CD4-positive, alpha-beta T cell treated with Interleukin-10 for 1 hour (primary cell): ENCODE data around the gene AGRN.
"Not testable (repeated sequence)": the region's sequence is repeated elsewhere in the genome, so short reads cannot be mapped to it uniquely, and the experiment has no call there.

ENCODE experiments used
- DNase-seq: peaks from one replicate; pipeline ENCODE4 v3.0.0-alpha.2; 2020

AGRN gene

DNA sequence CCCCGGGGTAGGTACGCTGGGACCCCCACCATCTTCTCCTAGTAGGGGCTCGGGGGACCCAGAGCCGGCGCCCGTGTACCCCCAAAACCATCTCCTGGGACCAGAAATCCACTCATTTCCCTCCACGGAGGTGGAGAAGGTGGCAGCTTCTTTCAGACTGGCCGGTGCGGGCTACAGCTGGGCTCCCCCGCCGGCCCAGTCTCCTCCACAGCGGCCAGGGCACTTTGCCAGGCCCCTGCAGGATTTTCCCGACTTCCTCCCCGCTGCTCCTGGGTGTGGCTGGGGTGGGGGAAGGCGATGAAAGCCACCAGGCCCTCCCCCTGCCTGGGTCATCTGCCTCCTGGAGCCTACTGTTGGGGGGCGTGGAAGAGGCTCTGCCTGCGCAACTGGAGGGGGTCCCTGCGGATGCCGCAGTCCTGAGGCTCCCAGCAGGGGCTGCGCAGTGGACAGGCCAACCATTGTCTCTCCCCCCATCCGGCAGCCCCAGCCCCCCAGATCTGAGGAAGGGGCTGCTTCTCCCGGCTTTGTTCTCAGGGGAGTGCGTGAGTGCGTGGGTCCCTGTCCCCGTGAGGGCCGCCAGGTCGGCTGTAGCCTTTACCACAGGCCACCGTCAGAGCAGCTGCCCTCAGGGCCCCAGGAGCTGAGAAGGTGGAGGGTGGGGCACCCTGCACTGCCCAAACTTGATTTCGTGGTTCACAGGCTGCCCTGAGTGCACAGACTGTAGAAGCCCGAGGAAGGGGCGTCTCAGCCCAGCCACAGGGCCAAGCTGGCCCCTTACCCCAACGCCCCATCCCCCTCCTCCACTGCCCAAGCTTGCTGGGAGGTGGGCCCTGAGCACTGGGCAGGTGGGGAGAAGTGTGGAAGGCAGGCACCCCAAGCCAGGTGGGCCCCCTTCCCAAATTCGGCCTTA lies 1.3 kb downstream of the AGRN start:
- DNase-seq = no peak

DNA sequence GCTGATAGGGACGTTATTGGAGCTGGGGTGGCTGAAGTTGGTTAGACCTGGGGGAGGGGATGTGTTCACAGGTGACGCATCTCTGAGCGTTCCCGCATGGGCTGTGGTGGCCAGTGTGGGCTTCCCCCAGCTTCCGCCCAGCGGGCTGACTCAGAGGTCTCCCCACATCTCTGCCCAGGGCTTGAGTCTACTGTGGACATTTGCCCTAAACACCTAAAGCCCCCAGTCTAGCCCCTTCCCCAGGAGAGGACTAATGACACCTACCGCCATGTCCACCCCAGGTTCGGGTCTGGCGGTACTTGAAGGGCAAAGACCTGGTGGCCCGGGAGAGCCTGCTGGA lies 2.0 kb downstream of the AGRN start:
- DNase-seq = no peak

DNA sequence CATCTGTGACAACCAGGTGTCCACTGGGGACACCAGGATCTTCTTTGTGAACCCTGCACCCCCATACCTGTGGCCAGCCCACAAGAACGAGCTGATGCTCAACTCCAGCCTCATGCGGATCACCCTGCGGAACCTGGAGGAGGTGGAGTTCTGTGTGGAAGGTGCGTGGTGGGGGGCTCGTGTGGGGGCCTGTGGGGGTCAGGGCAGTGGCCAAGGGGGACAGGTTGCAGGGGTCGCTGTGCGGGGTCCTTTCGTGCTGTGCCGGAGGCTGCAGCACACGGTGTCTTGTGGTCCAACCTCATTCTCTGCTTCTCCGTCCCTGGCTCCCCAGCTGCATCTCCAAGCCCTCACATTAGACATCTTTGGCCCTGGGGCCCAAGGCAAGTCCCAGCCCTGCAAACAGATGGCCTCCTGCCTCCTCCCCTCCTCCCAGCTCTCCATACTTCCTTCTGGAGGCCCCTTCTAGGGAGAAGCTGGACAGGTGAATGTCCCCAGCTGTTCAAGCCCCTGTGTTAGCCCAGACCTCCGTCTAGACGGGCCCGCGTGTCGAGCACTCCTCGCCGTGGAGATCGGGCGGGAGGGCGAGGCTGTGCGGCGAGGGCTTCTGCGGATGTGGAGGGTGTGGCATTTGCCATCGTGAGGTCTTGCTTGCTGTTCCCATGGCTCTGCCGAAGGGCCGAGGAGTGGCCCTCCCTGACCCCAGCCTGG lies 2.5 kb downstream of the AGRN start:
- no peak for DNase-seq

DNA sequence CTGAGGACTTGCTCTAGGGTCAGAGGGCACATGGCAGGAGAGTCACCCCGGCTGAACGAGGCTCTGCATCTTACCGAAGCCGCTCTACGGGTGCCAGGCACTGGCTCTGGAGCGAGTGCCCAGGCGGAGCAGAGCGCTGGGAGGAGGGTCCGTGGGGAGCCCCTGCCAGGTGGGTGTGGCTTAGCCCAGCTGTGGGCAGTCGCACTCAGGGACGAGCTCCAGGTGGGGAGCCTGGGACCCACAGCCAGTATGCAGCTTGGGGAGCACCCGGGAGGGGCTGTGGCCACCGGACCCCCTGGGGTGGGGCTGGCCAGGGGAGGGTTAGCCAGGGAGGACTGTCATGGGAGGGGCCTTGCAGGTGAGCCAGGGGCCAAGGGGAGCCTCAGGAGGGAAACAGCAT lies 3.8 kb downstream of the AGRN start:
- DNase-seq = no peak

DNA sequence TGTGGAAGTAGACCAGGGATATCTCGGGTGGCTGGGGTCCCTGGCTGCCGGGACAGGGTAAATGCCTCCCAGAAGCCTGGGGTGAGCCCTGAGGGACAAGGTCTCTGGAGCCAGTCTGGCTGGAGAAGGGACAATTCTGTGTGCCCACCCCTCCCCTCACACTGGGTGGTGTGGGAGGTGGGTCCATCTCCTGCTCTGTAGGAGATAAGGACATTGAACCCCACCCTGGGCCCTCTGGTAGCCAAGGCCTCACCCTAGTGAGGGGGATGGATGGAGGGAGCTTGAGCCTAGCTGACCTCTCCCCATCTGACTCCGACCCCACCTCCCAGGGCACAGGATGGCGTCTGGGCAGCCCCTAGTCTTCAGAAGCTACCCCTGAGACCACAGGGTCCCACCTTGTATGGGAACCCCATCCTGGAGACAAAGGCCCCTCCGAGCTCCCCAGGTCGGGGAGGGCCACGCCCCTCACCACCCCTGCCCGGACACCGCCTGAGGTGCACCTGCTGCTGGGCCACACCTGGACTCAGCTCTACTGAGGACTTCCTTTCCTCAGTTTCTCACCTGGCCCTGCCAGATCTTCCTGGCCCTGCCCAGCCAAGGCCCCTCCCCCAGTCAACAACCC lies 4.3 kb downstream of the AGRN start:
- DNase-seq = no peak

DNA sequence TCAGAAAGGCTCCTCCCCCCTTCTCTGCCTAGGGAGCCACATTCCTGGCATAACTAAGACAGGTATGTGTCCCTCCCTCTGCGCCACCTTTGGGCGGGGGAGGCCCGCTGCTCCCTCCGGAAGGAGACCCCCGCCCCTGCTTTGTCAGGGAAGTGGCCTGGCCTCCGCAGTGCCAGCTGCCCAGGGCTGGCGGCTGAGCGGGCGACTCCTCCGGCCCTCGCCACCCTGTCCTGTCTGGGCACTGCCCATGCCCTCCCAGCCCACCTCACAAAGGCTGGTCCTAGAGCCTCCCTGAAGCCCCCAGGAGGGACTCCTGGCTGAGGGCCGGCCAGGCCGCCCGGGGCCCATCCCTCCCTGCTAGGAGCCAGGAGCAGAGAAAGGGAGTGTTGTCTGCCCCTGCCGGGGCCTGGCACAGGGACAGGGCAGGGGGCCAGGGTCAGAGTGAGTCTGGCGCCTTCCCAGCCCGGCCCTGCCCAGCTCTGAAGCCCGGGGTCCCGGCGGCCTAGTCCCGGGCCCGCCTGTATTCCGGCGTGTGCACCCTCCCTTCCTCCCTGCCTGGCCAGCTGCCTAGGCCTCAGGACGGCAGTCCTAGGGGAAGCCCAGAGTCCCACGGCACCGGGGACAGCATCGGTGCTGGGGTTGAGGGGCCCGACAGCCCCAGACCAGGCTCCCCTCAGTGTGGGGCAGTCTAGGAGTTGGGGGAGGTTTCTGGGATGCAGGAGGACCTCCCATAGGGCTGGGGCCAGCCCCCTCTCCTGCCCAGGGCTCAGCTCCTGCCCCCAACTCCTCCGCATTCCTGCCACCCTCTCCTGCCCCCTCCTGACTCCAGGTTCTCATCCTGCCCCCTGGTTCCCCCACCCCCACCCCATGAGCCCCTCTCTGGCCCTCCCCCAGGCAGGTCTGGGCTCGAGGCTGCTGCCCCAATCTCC lies 5.1 kb downstream of the AGRN start:
- no peak for DNase-seq

DNA sequence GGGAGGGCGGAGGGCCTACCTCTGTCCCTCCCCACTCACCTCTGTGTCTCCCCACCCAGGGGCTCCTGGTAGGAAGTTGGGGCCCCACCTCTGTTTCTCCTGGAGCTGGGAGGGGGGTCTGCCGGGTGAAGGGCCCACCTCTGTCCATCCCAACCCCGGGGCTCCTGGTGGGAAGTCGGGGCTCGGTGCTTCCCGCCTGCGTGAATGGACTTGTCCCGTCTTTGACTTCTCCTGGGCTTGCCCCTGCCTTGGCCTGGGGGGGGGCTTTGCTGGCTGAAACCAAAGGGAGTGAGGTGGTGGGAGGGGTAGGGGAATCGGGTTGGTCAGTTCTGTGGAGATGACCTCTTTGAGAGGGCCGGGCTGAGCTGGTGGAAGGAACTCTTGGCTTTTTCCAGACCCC lies 5.8 kb downstream of the AGRN start:
- no peak for DNase-seq

DNA sequence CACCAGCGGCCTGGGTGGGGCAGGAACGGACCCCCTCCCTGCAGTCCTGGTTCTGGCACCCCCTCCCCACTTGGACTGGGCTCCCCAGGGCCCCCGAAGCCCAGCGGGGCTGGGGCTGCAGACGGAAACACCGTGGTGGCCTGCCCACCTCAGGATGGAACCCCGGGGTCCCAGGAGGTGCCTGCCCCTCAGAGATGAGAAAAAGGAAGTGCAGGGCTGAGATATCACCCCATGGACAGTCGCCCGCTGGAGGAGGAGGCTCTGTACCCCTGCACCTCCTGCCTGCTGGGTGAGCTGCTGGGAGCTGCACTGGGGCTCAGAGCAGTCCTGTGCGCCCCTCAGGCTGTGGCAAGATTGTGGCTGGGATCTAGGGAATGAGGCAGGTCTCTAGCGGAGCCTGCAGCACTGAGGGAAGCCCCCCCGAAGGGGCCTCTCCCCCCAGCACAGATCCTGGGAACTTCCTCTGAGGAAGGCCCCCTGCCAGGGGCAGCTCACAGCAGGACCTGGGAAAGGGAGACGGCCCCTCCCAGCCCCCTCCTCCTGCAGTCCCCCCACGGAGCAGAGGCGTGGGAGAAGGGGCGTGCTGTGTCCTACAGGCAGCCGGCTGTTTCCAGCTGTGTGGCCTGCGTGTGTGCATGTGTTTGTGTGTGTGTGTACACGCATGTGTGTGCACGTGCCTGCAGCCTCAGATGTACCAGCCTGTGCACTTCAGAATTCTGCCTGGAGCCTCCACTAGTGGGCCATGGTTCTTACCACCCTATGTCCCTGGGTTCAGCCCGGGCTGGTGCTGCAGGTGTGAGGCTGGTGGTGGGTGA lies 6.9 kb downstream of the AGRN start:
- DNase-seq = no peak

DNA sequence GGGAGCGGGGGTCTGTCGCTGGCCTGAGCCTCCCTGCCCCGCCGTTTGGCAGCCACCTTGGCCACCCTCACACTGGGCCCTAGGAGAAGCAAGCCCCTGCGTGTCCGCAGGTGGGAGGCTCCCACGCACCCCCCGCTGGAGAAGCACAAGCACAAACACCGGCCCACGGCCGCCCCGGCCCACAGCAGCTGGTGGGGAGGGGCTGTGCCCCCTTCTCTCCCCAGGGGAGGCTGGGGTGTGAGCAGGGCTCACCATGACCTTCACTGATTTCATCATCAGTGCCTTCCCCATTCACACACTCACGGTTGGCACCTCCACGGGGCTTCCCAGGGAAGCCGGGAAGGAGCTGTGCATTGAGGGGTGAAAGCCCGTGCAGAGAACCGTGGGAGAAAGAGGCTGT lies 7.9 kb downstream of the AGRN start:
- DNase-seq = no peak

DNA sequence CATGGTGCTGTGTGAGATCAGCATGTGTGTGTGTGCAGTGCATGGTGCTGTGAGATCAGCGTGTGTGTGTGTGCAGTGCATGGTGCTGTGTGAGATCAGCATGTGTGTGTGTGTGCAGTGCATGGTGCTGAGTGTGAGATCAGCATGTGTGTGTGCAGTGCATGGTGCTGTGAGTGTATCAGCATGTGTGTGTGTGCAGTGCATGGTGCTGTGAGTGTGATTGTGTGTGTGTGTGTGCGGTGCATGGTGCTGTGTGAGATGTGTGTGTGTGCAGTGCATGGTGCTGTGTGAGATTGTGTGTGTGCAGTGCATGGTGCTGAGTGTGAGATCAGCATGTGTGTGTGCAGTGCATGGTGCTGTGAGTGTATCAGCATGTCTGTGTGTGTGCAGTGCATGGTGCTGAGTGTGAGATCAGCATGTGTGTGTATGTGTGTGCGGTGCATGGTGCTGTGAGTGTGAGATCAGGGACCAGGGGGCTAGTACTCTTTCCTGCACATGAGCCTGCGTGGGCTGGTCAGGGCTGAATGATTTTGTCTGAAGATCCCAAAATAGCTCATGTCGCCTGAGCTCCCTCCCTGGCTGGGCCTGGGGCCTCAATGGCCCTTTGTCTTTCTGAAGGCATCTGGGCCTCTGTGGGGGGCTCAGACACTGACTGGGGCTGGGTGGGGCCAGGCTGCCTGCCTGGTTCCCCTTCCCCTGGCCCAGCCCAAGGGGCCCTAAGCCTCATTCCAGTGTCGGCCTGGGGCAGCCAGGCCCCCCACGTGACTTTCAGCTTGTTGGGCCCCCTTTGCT lies 11.1 kb downstream of the AGRN start:
- DNase-seq = not testable (repeated sequence)

DNA sequence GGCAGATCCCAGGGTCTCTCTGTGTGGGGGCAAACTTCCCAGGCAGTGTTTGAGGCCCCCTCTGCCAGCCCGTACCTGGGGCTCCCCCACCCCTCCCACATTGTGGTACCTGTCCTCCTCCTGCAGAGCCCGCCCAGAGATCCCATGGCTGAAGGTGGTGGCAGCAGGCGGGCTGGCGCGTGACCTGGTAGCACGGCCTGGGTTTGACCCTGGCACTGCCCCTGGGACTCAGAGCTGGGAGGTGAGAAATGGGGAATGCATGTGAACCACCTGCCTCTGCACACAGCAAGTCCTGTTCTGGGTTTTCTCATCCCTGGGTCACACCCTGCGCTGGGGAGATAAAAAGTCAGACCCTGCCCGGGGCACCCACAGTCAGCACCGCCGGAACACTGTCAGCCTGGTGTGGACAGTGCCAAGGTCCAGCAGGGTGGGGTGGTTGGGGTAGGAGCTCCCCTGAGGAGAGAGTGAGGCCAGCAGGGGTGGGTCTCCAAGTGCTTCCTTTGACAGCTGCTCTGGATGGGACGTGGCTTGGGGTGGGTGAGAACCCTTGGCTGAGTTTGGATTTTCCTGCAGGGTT lies 11.8 kb downstream of the AGRN start:
- no peak for DNase-seq

DNA sequence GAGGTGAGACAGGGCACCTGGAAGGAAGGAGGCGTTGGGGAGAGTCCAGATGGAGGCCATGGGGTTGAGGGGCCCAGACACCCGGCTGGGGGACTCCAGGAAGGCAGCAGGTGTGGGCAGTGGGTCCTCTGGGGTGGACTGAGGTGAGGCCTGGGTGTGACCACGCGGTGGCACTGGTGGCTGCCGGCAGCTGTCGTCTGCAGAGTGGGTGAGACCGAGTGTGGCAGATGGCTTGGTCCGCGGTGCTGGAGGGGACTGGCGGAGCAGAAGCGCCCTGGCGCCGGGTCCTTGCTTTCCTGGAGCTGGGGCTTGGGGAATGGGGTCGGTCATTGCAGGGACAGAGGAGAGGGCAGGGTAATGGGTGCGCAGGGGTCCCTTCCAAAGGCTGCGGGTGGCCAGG lies 12.5 kb downstream of the AGRN start:
- no peak for DNase-seq

DNA sequence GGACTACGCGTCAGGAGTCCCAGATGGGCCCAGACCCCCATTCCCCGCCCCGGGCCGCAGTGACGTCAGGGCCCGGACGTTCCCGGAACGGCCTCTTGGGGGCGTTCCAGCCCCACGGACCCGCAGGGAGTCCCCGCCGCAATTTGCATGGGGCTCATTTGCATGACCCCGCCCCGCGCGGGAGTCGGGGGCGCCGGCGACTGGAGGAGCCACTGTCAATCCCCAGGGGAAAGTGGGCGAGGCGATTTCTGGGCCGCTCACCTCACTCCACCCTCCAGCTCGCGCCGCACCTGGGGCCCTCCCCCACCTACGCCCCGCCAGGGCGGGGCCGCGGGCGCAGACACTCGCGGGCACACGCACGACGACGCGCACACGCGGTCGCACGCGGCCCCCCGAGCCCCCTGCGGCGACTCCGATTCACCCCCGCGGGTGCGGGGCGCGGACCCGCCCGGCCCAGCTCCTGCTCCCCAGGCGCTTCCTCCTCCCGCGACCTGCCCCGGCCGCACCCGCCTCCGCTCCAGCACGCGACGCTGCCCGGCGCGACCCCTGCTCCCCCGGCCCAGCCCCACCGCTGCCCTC lies 13.2 kb downstream of the AGRN start:
- DNase-seq = peak; percentile 88

DNA sequence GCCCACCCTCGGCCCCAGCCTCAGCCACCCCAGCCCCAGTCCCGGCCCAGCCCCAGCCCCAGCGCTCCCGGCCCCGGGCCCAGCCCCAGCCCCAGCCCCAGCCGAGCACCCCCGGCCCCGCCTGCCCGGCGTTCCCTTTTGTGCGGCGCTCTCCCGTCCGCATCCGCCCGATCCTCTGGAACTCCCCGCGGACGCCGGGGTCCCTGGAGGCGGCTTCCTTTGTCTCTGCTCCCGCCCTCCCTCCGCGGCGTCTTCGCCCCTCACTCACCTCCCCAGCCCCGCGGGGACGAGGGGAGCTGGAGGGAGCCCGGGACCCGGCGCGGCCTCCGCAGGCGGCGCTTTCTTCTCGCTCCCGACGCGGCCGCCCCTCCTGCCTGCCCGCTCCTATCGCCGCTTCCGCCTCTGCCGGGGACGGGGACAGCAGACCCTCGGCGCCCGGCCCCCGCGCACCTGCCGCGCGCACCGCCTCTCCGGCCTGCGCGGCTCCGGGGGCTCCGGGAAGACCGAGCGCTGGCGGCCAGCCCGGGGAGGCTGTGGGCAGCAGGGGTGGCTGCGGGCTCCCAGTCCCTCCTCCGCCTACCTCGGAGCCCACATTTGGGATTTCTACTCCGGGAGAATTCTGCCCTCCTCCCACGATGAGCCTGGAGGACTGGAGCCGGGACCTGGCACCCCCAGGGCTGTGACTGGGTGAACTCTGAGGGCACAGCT lies 14.0 kb downstream of the AGRN start:
- DNase-seq = no peak

DNA sequence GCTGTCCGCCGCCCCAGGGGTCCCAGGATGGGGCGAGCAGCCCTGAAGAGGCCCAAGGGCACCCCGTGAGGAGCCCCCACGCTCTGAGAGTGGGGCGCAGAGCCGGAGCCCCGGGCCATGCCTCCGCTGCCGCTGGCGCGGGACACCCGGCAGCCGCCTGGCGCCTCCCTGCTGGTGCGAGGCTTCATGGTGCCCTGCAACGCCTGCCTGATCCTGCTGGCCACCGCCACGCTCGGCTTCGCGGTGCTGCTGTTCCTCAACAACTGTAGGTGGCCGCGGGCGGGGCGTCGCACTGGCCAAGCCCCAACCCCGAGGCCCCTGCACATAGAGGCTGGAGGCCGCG lies 14.5 kb downstream of the AGRN start:
- no peak for DNase-seq

DNA sequence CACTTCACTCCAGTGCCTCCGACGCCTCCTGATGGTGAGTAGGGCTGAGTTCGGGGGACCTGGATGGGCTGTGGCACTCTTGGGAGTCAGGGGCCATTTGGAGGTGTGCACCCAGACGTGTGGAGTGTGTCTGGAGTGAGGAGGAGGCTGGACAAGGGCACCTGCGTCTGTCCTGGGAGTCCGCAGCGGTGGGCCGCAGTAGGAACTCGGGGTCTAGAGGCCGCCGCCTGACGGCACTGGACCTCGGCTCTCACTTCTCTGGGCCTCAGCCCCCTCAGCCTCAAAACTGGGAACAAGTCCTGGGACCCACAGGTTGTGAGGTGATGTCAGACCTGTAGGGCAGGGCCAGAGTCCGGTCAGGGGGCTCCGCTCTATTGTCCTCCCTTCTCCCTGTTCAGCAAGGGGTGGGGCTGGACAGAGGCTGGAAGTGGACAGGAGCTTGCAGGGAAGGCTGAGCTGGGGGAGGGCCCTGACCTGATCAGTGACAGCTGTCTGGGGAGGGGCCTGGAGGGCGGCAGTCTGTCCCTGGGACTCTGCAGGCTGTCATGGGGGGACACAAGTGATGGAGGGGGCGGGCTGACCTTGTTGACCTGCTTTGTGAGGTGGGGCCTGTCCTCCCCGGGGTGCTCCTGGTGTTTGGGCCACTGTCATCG lies 15.5 kb downstream of the AGRN start:
- DNase-seq = no peak

DNA sequence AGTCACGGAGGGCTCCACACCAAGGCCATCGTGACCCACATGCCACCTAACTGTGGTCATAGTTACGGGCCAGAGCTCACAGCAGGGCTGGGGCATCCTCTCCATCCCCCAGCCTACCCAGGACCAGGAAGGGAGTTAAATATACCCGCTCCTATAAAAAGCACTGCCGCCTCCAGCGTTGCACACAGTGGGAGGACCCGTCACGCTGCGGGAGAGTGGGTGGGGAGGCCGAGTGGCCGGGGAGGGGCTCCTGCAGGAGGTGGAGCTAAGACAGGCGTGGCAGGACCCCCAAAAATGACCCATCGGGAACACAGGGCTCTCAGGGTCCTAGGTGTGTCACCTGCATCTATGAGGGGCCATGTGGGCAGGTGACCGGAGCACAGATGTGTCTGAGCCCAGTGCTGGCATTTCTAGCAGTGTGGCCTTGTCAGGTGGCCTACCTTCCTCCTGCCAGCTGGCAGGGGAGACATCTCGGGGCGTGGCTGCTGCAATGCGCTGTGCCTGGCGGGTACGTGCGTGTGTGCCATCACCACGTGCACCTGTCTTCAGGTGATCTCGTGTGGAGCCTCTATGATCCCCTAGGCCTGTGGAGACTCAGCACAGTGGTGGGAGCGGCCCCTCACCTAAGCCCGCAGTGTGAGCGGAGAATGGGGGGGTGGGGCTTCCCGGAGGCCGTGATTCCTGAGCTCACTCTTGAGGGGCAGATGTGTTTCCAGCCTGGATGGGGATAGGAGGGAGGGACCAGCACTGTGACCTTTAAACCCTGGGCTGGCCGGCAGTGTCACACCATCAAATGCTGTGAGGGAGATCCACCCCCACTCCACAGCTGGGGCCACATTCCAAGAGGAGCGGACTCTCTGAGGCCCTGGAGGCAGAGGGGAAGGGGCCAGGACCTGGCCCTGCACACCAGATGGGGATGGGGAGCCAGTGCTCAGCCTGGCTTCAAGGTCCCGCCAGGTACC lies 17.7 kb downstream of the AGRN start:
- DNase-seq = no peak

DNA sequence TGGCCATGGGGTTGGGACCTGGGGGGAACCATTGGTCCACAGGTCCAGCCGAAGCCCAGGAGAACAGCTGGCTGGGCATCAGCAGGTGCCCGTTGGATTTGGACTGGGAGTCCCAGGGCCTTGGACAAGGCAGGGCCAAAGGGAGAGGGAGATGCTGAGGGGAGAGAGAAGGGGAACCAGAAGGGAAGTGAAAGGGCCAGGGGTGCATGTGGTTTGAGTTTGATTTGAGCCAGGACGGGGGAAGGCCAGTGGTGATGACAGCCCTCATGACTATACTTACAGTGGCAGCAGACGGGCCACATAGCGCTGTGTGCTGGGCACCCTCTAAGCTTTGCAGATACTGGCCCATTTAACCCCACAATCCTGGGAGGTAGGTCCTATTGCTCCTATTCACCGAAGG lies 18.8 kb downstream of the AGRN start:
- DNase-seq = no peak
